ENCODE results near the gene JUND. TPM values are rescaled to one million over a fixed set of nuclear protein-coding genes. Genes with fewer than 3 reads are reported as not detected.

The JUND gene
- total and polyA plus RNA-seq, 4 donors = 12.8 to 103 (median 41.8) TPM

GRCh38 chr19:18293642-18294466, 12.4 kb upstream of the JUND start:
- Histone ChIP-seq H3K27ac (ENCODE audit: low read depth in 1 of 2, low read length in 2 of 2) (peak overlapping the region; percentile 85), H3K9ac (ENCODE audit: low read depth in 1 of 2, low read length in 2 of 2) (no peak overlapping the region), H3K4me1 (ENCODE audit: control insufficient read depth in 4 of 4, insufficient read depth in 4 of 4, low read length in 3 of 4) (peaks cover 3 to 9% (median 6%) of the 10 kb centered on the region in 4 donors), H3K9me3 (ENCODE audit: control insufficient read depth in 4 of 4, low read length in 3 of 4) (no peaks in the 10 kb centered on the region), H3K27me3 (ENCODE audit: control insufficient read depth in 4 of 4, insufficient read depth in 4 of 4, low read length in 3 of 4) (no peaks in the 10 kb centered on the region), H3K36me3 (ENCODE audit: control insufficient read depth in 4 of 4, insufficient read depth in 3 of 4, low read depth in 1 of 4, low read length in 3 of 4) (no peaks in the 10 kb centered on the region), H3K4me3 (ENCODE audit: low read depth in 1 of 3, low read length in 3 of 3) (no peak overlapping the region)
- DNase-seq (ENCODE audit: low spot score) = no peak
- TF ChIP-seq NR2F2 (IDR thresholded peaks at IDR 0.05) (no peak), HNF4A (conservative IDR thresholded peaks at IDR 0.05) (no peak), JUND (IDR thresholded peaks at IDR 0.05) (no peak), TAF1 (conservative IDR thresholded peaks at IDR 0.05) (no peak), RXRA (IDR thresholded peaks at IDR 0.05) (no peak)
- TF ChIP-seq, protein P1, sequence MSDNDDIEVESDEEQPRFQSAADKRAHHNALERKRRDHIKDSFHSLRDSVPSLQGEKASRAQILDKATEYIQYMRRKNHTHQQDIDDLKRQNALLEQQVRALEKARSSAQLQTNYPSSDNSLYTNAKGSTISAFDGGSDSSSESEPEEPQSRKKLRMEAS (IDR thresholded peaks at IDR 0.05) = no peak
- TF ChIP-seq, protein P2, sequence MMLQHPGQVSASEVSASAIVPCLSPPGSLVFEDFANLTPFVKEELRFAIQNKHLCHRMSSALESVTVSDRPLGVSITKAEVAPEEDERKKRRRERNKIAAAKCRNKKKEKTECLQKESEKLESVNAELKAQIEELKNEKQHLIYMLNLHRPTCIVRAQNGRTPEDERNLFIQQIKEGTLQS (IDR thresholded peaks at IDR 0.05) = no peak
- WGBS = 84% methylated on average over 18 of the region's 18 CpGs

DNA sequence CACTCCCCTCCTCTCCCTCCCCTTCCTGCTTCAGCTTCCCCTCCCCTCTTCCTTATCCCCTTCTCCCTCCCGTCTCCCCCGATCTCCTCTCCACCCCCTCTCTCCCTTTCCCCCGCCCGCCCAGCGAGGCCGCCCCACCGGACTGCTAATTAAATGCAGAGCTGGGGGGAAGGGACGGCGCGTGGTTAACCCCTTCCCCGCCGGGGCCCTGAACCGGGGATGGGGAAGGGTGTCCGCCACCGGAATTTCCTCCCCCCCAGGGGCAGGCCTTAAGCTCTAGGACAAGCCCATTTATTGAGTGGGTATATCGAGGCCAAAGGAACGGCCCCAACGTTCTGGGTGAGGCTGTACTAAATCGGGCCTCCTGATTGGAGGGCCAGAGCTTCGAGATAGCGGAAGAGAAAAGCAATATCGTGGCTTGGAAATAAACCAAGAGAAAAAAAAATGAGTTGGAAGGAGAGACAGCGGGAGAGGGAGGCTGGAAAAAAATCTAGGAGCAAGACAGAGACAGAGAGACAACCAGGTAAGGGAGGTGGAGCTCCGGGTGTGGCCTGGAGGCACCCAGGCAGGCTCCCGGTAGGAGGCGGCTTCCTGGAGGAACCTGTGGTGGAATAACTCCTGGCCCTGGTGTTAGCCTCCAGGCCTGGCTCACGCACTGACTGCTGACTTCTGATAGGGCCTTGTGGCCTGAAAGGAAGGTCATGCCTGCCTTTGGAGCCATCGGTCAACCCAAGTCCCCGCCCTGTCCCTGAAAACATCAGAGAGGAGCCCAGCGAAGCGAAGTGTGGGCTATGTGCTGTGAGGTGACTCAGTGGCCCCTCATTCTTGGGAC, 11.6 kb upstream of the JUND start:
- TF ChIP-seq EGR1 (IDR thresholded peaks at IDR 0.05; ENCODE audit: low read depth in 2 of 2) (no peak), GABPA (IDR thresholded peaks at IDR 0.05 in 1 of 2, conservative IDR thresholded peaks at IDR 0.05 in 1 of 2) (no peak), RXRA (IDR thresholded peaks at IDR 0.05) (peak; percentile 26 to 44), RAD21 (IDR thresholded peaks at IDR 0.05) (peak in 1 of 2 donors; percentile 9), HNF4G (IDR thresholded peaks at IDR 0.05) (no peak), JUND (IDR thresholded peaks at IDR 0.05) (no peak), TAF1 (conservative IDR thresholded peaks at IDR 0.05) (peak; percentile 40), ZBTB33 (IDR thresholded peaks at IDR 0.05) (no peak), HNF4A (conservative IDR thresholded peaks at IDR 0.05) (peak in 1 of 2 donors; percentile 3), FOXA1 (IDR thresholded peaks at IDR 0.05) (no peak), REST (IDR thresholded peaks at IDR 0.05) (peak; percentile 10), FOXA2 (IDR thresholded peaks at IDR 0.05) (no peak), NR2F2 (IDR thresholded peaks at IDR 0.05) (peak; percentile 19), SP1 (IDR thresholded peaks at IDR 0.05) (peak; percentile 64), YY1 (IDR thresholded peaks at IDR 0.05) (no peak)
- TF ChIP-seq, protein P1 (IDR thresholded peaks at IDR 0.05) = peak; percentile 13
- TF ChIP-seq, protein P3, sequence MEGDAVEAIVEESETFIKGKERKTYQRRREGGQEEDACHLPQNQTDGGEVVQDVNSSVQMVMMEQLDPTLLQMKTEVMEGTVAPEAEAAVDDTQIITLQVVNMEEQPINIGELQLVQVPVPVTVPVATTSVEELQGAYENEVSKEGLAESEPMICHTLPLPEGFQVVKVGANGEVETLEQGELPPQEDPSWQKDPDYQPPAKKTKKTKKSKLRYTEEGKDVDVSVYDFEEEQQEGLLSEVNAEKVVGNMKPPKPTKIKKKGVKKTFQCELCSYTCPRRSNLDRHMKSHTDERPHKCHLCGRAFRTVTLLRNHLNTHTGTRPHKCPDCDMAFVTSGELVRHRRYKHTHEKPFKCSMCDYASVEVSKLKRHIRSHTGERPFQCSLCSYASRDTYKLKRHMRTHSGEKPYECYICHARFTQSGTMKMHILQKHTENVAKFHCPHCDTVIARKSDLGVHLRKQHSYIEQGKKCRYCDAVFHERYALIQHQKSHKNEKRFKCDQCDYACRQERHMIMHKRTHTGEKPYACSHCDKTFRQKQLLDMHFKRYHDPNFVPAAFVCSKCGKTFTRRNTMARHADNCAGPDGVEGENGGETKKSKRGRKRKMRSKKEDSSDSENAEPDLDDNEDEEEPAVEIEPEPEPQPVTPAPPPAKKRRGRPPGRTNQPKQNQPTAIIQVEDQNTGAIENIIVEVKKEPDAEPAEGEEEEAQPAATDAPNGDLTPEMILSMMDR (IDR thresholded peaks at IDR 0.05; ENCODE audit: low read depth, low read length, missing input control) = no peak
- TF ChIP-seq, protein P2 (IDR thresholded peaks at IDR 0.05) = no peak
- Histone ChIP-seq H3K9me3 (ENCODE audit: control insufficient read depth in 4 of 4, low read length in 3 of 4) (no peaks in the 10 kb centered on the region), H3K4me1 (ENCODE audit: control insufficient read depth in 4 of 4, insufficient read depth in 4 of 4, low read length in 3 of 4) (peaks cover 3 to 9% (median 6%) of the 10 kb centered on the region in 4 donors), H3K9ac (ENCODE audit: low read depth in 1 of 2, low read length in 2 of 2) (peak overlapping the region; percentile 65 to 75), H3K4me3 (ENCODE audit: low read depth in 1 of 3, low read length in 3 of 3) (peak overlapping the region in 2 of 3 donors; percentile 35 to 57), H3K27me3 (ENCODE audit: control insufficient read depth in 4 of 4, insufficient read depth in 4 of 4, low read length in 3 of 4) (no peaks in the 10 kb centered on the region), H3K27ac (ENCODE audit: low read depth in 1 of 2, low read length in 2 of 2) (peak overlapping the region; percentile 85), H3K36me3 (ENCODE audit: control insufficient read depth in 4 of 4, insufficient read depth in 3 of 4, low read depth in 1 of 4, low read length in 3 of 4) (no peaks in the 10 kb centered on the region)
- DNase-seq (ENCODE audit: low spot score) = no peak
- WGBS = 10% methylated on average over 31 of the region's 31 CpGs
